NCI-H2196 (cell line): ENCODE measurements around the gene PLXND1.
"Not testable (repeated sequence)": the region's sequence is repeated elsewhere in the genome, so short reads cannot be mapped to it uniquely, and the experiment has no call there.

Experiments used
- DNase-seq: peaks from one replicate; lab custom pipeline; 2025; ENCODE audit not compliant: unreplicated experiment; lab: John Stamatoyannopoulos, UW

Gene PLXND1

DNA sequence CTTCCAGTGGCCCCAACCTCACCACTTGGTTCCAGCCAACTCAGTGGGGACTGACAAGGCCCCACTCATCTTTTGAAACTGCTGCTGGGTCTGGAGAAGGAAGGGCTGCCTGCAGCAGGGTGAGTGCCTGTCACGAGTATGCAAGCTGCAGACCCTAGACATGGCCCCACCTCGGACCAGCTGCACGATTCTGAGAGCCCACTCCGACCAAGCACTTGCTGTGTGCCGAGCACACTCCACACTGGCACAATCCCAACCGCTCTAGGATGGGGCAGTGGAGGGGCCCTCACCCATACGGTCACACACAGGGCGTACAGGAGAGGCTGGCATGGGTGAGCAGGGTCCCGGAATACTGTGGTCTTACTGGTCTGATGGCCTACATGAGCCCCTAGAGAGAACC, 8.0 kb upstream of the PLXND1 start:
- no peak for DNase-seq

DNA sequence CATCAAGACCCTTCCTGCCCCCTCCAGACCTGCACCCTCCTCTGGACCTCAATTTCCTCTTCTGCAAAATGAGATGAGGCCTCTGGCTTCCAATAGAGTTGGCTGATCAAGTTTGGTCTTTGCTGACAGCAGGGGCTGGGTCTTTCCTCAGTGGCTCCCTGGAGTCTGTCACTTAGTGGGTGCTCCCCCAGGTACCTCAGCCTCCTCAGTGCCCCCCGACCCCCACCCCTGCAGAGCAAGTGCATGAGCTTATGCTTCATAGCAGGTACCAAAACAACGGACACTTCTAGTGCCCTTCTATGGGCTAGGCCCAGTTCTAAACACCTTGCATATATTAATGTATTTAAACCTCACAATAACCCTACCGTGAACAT, 6.9 kb upstream of the PLXND1 start:
- DNase-seq, result no peak

DNA sequence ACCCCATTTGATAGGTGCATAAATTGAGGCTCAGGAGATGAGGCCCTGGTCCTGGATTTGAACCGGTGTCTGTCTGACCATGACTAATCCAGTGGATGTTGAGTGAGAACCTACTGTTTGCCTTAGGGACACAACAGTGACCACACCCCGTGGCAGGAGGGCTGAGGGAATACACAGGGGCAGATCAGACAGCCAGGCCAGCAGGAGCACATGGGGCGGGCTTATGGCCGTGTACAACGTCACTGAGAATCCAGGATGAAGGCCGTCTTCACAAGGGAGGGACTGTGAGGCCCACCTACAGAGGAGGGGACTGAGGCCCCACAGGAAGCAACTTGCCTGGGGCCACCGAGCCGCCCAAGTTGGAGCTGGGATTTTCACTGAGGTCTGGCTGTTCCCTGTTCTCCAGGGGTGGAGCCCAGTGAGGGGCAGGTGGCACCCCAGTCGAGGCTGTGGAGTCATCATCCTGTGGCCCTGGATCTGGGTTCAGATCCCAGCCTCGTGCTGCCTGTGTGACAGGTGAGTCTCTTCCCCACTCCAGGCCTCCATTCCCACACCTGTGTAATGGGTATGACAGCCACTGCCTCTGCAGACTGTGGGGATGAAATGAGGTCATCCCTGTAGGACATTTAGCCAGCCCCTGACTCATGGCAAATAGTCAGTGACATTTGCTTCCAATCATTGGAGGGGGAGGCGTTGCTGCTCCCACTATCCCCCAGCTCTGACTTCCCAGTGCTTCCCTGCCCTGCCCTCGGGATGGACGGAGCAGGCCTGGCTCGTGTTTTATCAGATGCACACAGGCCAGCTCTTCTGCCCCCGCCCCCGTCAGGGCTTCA, 6.3 kb upstream of the PLXND1 start:
- DNase-seq, result no peak

GRCh38 chr3:129611812-129612533, 5.5 kb upstream of the PLXND1 start:
- no peak for DNase-seq

- DNase-seq, result no peak
These were observed 4.9 kb upstream of the PLXND1 start for GRCh38 chr3:129611446-129611800.

GRCh38 chr3:129610794-129611445, 4.4 kb upstream of the PLXND1 start:
- not testable (repeated sequence) for DNase-seq

- no peak for DNase-seq
These were observed 3.8 kb upstream of the PLXND1 start for GRCh38 chr3:129610276-129610675.

DNA sequence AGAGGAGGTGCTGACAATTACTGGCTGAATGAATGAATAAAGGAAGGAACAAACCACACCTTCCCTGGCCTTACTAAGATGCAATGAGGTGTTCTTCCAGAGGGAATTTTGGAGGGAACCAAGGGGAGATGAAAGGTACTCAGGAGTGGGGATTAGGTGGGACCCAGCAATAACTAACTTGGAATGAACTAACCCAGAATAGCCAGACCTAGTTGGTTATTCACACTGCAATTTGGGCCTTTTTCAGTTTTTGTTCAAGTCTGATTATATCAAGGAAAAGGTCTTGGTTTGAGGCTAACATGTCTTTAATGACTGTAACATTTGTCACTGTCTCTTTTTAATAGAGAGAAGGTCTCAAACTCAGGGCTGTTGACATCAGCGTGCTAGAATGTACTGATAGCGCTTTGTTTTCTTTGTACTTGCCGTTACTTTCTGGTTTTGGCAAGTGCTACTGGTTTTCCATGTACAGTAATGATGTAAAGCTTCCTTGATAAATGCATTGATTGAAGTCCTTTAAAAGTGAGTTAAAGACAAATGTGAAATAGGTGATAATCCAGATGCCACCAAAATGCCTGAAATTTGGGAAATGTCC, 3.2 kb upstream of the PLXND1 start:
- DNase-seq, result no peak

GRCh38 chr3:129608936-129609590, 2.6 kb upstream of the PLXND1 start:
- DNase-seq, result no peak

DNA sequence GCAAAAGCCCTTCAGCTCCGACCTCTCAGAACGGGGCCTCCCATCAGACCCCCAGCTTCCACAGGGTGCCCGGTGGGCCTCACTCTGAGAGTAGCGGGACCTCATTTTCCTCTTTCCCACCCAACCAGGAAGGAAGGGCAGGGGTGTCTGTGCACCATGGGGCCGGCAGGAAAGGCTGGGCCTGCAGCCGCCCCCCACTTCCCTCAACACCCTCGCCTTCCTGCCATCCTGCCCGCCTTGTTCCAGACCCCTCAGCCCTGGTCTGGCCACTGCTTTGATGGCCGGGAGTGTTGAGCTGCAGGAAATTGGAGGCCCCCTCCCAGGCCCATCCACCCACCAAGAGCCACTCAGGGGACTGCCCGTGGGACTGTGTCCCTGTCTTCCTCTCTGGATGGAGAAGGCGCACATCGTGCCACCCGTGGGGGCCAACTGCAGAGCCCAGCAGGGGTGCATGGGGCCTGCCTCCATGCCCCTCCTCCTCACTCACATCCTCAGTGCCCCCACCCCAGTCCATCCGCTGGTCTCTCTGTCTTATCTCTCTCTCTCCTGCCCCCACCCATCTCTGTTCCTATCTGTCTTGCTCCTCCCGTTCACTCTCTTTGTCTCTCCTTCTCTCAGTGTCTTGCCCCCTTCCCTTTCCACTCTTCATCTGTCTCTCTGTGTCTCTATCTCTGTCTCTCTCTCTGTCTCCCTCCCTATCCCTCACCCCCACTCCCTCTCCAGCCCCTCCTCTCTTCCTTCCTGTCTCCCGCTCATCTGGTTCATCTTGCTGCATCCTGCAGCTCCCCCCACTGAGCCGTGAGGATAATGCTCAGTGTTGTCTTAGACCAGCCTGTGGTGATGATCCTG, 1.8 kb upstream of the PLXND1 start:
- DNase-seq, result peak; percentile 46

- no peak for DNase-seq
These were observed 1.1 kb upstream of the PLXND1 start for GRCh38 chr3:129607391-129608068.

DNA sequence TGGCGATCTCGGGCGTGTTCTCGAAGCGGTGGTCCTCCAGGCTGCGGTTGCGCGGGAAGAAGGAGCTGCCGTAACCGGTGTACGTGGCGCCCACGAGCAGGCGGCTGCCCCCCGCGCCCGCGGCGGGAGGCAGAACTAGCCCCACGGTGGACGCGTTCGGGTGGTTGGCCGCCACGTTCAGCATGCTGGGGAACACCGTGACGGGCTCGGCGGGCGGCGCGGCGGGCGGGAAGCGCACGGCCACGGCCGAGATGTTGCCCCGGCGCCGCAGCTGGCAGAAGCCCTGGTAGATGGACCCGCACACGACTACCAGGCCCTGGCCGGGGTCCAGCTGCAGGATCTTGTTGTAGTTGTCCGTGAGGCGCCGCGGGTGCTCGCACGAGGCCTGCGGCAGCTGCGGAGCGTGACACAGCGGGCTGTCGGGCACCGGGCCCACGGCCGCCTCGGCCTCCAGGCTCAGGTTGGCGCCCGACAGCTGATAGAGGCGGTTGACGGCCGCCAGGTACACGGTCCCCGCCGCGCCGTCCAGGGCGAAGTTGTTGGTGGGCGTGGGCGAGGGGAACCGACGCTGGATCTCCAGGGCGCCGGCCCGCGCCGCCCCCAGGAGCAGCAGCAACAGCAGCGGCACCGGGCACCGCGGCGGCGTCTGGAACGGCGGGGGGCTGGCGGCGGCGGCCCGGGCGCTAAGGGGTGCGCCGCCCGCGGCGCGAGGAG, 397 bp downstream of the PLXND1 start:
- DNase-seq, result peak; percentile 45

GRCh38 chr3:129605203-129605921, 1.1 kb downstream of the PLXND1 start:
- DNase-seq, result peak; percentile 45

DNA sequence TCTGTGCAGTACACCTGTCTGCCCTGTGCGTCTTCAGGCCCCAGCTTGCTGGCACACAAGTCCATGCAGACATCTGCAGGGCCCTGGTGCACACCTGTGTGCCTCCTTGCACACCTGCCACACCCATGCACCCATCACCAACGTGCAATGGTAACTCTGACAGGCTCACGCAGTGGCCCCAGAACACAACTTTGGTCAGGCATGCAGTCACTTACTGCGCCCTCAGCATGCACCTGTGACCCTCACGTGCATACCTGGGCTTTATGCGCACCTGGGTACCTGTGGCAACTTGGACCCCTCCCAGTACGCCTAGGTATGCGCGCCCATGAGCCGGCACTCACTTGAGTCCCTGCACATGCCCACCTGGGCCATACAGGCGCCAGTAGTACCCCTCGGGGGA, 1.7 kb downstream of the PLXND1 start:
- no peak for DNase-seq

DNA sequence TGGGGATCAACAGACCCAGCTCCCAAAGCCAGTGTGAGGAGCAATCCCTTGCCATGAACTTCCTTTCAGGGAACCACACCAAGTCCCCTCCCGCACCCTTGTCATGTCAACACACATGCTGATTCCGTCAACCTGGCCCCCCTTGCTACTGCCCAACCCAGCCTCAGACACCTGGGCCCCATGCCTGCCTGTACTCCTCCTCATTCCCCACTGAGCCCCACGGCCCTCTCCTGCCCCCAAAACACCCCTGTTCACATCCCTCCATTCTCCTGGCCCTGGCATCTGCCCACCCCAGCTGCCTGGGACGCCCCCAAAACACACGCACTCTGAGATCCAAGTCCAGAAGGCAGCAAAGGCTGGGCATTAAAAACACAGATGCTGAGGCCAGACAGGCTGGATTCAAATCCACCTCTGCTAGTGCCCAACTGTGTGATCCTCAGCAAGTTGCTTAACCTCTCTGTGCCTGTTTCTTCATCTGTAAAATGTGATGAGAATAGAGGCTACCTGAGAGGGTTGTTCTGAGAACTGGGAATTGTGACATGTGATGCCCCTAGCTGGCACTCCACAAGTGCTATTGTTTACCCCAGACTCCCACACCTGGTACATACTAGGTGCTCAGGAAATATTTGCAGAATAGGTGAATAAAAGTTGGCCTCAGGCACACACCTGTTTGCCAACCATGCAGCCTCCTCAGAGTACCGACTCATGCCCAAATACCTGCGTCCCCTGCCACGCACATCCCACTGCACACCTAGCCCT, 2.3 kb downstream of the PLXND1 start:
- DNase-seq, result no peak

- DNase-seq, result no peak
These were observed 2.9 kb downstream of the PLXND1 start for GRCh38 chr3:129603561-129603942.

- DNase-seq, result no peak
These were observed 3.5 kb downstream of the PLXND1 start for GRCh38 chr3:129602730-129603560.
